GM21515 (cell line): ENCODE data around the gene NCOA4.
A peak's percentile ranks its signal among the peaks of the same experiment; 100 is the strongest.
"Not testable (repeated sequence)": the region's sequence is repeated elsewhere in the genome, so short reads cannot be mapped to it uniquely, and the experiment has no call there.

Experiments
- ATAC-seq: cut with Tn5 transposase; IDR thresholded peaks from one replicate; pipeline ENCODE4 v1.9.1; 2021; ENCODE audit not compliant: unreplicated experiment

Gene NCOA4

DNA sequence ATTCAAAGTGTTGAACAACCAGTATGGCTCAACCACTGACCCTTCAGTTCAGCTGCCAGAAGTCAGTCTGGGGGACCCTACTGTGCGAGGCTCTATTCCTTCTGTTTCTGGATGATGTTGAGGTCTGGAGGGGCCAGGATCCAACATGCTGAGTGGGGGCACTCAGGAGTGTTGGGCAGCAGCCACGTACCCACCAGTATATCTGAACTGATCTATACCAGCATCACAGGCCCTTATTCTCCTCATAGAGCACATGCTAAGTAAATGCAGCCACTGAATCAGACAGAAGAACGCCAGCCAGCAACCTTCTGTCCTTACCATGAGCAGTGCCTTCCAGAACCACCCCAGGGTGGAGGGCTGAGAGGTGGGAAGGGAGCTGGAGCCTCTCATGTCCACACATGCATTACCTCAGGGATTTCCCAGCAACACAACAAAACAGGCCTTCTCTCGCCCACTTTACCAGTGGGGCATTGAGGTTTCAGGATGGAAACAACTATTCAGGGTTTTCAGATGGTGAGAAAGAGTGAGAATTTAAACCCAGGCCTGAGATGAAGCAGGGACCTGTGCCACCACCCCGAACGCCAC, 22.5 kb upstream of the NCOA4 start:
- ATAC-seq = no peak

DNA sequence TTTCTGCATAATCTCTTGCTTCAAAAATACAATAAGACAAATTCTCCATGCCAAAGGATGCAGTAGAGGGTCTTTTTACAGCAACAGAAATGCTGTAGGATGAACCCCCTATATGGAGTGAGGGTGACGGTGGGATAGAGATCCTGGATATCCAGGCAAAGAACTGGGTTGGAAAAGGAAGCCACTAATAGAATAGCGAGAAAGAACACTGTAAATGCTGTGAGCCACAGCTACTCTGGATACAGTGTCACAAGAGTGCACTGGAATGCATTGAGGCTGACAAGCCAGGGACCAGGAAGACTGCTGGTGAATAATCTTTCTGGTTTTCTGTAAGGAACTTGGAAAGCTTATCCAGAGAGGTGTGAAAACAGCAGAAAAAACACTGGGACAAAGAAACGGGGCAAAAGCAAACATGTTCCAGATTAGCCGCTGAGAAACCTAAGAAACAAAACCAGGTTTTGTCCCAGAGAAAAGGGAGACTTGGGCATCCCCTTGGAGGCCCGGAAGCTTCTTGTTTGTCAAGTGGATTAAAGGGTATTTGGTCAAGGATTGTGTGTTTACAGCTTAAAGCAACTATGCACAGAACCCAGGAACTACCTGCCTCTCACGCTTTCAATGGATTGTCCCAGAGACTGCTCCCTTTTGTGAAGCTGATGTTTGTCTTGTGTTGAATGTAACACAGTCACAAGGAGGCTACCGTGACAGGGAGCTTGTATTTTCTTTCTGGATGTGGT, 21.8 kb upstream of the NCOA4 start:
- ATAC-seq = no peak

DNA sequence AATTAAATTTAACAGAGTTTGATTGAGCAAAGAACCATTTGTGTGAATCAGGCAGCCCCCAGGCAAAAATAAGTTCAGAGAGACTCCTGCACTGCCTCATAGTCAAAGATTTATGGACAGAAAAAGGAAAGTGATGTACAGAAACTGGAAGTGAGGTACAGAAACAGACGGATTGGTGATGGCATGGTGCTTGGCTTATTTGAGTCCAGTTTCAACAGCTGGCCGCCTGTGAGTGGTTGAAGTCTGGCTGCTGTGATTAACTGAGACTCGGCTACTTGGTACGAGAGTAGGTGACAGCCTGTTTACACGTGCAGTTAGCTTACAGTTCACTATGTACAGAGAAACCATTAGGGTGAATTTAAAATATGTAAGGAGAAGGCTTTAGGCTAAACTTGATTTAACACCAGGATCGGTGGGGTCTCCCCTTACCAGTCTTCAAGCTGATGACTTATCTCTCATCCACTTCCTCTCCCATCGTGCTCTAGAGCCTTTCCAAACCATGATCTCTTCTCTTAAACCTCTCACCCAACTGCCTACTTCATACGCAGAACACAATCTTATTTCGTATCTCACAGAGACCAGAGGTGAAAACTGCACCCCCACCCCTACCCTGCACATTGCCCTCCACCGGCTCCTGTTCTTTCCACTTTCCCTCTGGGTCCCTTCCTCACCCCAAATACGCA, 20.7 kb upstream of the NCOA4 start:
- no peak for ATAC-seq

DNA sequence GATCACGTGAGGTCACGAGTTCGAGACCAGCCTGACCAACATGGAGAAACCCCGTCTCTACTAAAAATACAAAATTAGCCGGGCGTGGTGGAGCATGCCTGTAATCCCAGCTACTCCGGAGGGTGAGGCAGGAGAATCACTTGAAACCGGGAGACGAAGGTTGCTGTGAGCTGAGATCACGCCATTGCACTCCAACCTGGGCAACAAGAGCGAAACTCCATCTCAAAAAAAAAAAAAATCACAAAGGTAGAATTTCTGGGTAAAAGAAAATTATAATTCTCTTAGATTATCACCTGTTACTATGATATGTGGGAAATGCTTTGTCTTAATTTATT, 19.0 kb upstream of the NCOA4 start:
- ATAC-seq = not testable (repeated sequence)

DNA sequence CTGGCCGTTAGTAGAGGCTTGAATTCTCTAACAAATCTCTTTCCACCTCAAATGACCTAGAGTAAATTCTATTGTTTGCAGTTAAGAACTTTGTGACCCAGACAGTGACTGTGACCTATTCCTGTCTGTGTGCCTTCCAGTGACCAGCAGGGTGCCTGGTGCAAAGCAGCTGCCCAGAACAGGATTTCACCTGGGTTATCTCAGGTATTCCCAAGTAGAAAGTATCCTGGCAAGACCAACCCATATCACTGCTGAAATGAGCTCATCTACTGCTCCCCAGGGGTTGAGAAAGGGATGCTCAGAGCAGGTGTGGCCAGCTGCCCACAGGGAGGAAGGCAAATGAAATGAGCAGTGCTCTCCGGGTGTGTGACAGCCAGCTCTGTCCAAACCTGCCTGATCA, 17.7 kb upstream of the NCOA4 start:
- ATAC-seq = no peak

DNA sequence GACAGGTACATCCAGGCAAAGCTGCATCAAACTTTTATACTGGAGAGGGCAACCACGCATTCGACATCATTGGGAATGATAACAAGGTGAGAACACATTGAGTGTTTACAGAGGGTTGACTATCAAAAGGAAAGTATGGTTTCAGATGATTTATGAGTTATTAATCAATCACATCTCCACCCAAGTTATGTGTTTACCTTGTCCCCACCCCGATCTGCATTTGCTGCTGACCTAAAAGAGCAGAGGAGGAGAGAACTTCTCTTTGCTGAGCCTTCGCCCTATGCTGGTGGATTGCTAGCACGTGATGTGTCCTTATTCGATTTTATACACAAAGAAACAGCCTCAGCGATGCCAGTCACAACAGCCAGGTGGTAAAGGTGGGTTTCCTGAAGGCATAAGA, 15.8 kb upstream of the NCOA4 start, which contains the start of gene MSMB:
TSS of gene MSMB (minus strand) at position 9 of the 400 bp plus-strand sequence. CDS start 32 bp downstream, outside the sequence.
- ATAC-seq = no peak

DNA sequence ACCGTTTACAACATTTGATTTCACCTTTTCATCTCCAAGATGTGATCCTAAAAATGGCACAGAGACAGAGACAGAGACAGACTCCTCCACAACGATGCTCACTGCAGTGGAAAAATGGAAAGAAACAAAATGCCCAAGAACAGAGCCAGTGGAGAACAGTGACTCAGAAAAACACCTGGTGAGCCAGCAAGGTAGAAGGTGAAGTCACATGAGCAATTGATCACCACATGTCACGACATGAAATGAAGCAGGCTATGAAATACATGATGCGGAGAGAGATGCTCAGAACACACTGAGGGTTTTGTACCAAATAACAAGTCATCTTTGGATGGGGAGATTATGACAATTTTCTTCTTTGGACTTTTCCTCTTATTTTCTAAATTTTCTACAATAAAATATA, 12.1 kb upstream of the NCOA4 start:
- ATAC-seq = no peak

DNA sequence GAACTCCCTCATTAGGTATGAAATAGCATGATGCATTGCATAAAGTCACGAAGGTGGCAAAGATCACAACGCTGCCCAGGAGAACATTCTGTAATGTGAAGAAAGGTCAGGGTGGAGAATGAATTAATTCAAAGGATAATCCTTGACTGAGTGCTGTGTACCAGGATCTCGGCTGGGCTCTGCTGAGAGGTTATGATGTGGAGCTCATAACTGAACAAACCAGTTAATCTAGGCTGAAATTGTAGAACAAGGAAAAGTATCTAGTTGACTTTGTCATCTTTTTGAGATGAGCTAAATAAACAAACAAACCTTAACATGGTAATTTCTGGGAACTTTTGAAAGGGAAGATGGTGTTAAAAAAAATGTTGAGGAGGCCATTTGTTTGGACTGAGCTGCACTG, 9.6 kb upstream of the NCOA4 start:
- no peak for ATAC-seq

DNA sequence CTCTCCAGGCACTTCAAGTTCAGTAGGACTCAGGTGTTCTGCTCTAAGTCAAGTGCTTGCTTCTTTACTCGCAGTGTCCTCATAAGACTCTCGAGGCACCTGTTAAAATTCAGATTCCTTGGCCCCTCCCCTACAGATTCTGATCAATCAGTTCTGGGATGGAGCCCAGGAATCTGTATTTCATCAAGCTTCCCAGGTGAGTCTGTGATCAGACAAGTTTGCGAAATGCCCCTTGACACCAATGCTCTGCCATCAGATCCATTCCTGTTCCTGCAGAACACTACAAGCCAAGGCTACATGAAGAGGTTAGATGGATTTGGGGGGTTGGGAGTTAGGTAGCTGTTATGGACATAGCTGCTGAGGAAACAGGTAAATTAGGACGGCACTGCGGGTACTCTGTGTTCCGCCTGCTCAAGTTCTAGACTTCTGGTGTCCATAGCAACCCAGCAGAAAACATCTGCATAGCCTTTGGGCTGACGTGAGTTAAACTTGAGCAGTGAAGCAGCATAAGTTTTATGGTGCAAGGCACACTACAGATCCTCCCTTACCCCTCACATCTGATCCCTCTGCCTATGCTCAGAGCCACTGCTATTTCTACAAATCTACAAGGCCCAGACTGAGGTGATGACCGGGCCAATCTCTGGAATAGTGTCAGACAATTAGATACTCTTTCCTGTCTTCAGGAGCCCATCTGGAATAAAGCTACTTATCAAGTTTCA, 6.8 kb upstream of the NCOA4 start:
- ATAC-seq = no peak

DNA sequence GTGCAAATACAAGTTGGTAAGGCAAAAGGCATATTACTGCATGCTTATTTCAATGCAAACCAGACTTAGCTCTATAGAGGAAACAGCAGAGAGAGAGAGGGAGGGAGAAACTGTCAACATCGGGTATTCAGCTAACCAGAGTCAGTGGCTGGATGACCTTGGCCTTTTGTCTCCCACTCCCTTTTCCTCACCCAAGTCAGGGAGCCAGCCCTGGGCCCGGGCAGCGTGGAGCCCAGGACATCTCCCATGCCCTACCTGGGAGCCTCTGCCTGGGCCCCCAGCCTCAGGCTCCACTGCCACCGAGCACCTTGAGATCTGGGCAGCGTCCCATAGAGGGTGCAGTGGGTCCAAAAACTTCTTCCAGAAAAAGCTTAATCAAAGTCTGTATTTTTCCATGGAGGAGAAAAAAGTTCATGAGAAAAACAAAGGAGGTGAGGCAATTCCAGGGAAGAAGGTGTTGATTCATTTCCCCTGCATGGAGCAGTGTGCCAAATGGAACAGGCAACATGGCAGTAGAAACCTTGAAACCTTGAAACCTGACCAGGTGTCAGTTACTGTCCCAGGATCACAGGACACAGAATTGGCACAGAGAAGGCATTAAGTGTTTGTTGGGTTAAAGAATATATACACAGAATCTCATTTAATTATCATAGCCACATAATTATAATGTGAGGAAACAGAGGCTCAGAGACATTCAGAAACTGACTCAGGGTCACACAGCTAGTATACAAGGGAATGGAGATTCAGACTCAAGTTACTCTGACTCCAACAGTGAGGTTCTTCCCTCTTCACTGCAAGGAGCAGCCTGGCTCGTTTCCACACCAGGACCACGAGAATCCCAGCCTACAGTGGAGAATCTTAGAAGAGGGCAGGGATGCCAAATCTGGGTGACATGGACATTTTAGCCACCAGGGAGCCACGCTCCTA, 5.8 kb upstream of the NCOA4 start:
- ATAC-seq = no peak

DNA sequence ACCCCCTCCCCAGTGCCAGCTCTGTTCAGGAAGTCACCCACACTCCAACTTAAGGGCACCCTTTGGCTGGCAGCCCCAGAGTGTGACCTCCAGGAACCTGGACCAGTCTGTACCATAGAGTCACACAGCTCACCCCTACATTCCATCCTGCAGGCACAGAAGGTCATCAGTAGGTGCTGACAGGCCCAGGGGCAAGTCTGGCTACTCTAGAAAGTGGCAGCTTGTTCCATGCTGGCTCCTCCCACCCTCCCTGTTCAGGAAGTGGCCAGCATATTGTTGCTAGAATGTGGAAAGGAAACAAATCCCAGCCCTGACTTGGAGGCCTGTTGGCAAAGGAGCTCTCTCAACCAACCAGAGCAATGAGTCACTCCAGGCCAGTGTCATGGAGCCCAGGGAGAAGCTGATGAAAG, 3.2 kb upstream of the NCOA4 start:
- no peak for ATAC-seq

DNA sequence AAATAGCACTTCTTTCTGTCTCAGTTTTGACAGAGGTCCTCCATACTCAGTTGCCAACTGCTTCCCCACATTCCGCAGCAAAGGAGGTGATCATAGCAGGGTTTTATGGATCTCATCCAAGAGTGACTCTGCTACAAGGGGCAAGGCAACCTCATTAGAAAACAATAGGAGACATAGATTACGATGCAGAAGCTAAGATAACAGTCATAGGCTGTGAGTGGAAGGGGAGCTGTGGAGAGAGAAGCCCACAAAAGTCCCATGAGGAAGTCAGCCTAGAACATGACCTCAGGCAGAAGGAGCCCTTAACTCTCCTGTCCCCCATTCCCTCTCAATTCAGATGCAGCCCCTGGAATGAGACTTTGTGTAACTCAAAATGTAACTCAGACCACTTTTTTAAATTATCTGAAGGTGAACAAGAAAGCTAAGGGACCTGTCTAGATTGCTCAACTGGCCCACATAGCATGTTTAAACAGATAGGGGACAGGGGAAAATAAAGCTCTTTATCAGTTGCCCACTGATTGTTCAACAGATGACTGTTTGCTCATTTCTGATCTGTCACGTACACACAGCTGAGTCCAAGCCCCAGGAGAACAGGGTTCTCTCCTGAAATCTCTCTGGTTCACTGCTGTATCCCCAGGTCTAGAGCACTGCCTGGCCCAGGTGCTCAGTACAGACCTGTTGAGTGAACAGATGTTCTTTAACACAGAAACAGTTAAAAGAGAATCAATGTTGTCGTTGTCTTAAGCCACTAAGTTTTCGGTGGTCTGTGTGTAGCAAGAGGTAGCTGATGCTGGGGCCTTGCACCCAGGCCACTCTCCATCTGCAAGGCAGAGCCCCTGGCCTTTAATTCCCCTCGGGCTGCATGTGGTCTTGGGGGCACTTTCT, 1.5 kb upstream of the NCOA4 start:
- no peak for ATAC-seq

DNA sequence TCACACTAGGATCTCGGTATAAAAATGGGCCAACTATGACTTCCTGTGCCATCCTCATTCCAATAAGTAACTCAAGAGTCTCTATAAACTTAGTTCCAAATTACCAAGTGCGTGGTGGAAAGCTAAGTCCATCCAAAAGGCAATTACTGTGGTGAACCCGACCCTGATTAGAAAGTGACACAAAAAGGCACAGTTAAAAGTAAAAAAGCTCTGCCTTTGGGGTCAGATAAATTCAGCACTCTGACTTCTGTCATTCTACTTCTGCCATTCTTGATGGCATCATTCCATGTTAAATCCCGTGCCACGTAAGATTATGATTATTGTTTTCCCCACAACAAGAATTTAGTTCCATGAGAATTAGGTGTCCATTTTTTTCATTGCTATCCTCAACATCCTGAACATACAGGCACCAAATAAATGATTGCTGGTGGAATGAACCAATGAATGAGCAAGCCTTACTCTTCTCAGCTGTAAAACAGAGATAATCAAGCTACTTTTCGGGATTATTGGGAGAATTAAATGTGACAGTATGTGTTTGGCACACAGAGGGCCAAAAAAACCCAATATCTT, 877 bp downstream of the NCOA4 start:
- ATAC-seq = no peak

DNA sequence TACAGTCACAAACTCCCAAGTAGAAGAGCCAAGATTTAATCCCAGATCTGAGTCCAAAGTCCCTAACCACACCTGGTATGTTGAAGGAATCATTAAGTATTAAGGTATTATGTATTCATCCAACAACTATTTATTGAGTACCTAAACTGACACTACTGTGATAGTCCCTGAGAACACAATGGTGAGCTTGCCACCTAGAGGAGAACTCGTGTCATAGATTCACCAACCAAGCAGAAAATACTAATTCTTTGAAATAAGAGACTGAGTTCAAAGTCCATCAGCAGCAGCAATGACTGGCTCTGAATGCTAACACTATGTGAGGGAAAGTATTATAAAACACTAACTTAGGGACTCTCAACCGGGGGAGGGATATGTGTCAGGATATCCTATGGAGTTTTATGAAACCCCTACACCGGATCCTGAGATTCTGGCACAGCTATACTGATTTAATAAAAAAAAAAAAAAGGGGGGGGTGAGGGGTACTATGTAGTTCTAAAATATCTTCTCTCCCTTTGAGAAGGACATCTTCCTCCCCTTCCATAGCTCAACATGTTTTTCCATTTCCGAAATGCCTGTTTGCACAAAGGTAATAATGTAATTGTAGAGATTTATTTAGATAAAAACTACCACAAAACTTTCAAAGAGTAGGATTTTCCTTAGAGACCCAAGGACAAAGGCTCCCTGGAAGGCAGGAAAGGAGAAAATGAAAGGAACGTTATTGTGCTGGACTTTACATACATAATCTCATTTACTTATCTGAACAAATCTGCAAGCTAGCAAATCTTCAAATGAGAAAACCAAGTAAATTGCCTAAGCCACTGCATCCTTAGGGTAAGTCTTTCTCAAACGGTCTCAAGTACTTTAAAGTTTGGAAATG, 1.6 kb downstream of the NCOA4 start:
- peak; percentile 39 for ATAC-seq

DNA sequence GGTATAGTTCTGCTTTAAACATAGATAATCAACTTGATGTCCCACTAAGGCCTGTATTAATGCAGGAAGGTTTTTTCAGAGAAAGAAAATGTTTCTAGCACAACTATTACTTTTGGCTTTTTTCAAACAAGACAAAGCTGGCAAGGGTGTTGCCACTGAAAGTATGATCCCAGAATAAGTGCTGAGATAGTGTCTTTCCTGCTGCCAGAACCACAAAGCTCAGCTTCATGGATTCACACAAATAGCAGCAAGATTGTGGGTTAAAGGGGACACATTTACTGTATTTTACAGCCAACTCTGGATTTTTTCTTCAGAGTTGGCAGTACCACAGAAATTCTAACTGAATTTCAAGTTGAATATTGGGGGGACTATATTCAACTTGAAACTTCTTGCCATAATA, 4.3 kb downstream of the NCOA4 start:
- no peak for ATAC-seq

DNA sequence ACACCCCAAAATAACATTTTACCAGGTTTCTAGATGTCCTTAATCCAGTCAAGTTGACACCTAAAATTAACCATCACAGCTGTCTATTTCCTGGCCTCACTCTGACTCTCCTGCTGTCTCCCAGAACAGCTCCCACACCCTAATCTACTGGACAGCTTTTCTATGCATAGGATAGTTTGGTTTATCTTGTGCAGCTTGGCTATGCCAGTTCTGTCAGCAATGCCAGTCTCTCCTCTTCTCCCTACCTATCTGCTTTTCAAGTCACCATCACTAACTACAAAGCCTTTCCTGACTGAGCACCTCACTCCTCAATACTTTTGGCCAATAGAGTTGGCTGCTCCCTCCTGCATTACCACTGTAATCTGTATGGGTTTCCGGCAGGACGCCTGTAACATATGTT, 5.0 kb downstream of the NCOA4 start:
- no peak for ATAC-seq

DNA sequence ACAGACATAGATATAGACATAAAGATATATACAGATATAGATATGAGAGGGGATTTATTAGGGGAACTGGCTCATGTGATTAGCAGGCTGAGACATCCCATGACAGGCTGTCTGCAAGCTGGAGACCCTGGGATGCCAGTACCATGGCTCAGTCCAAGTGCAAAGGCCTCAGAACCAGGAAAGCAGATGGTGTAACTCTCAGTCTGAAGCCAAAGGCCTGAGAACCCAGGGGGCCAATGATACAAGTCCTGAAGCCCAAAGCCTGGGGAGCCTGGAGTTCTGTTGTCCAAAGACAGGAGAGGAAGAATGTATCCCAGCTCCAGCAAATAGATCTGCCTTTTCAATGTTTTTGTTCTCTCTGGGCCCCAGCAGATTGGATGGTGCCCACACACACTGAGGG, 5.5 kb downstream of the NCOA4 start:
- ATAC-seq = no peak

DNA sequence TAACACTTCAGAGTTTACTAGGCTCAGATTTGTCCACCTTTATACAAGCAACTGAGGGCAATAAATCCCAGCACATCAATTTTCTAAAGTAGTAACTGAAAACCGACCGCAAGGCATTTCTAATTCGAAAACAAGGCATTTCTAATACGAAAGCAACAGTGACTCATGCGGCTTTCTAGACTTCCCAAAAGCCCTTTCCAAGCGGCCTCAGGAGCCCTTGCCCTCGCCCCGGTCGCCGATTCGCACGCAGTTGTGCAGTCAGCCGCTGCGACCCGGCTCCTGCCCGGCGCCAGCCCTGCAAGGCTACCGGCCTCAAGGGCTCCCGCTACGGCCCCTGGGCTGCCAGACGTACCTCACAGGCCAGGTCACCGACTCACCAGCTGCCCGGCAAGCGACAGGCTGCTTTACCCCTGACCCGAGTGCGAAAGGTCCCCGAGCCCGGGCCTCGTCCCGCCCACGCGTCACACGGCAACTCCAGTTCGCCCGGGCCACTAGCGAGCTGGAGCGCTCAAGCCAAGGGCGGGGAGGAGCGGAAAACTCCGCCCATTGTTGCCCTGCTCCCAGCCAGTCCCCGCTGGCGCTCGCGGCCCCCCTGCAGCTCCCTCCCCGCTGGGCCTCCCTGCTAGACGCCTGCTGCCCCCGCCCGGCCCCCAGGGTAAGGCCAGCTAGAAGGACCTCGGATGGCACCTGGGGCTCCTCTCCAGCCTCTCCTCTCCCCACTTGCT, 7.3 kb downstream of the NCOA4 start:
- ATAC-seq = peak; percentile 90
